Activated CD4-positive, alpha-beta T cell treated with anti-CD3 and anti-CD28 coated beads, Interleukin-2, amount 50 U/mL, for 48 hours (primary cell): ENCODE data around the gene NHSL1.
A peak's percentile ranks its signal among the peaks of the same experiment; 100 is the strongest.

Experiments
- DNase-seq, 2 experiments: peaks; one replicate each; pipeline ENCODE4 v3.0.0-alpha.2; 2020

Gene NHSL1

GRCh38 chr6:138424004-138424904 lies 75.0 kb downstream of the NHSL1 start:
- no peak for DNase-seq

- DNase-seq, result no peak
Observed at GRCh38 chr6:138422861-138423260, 76.4 kb downstream of the NHSL1 start.

- DNase-seq, result no peak
Observed at GRCh38 chr6:138421608-138422007, 77.7 kb downstream of the NHSL1 start.

GRCh38 chr6:138421089-138421488 lies 78.2 kb downstream of the NHSL1 start:
- no peak for DNase-seq

- DNase-seq, result no peak
Observed at GRCh38 chr6:138420356-138420755, 78.9 kb downstream of the NHSL1 start.

- DNase-seq, result no peak
Observed at GRCh38 chr6:138419766-138420165, 79.5 kb downstream of the NHSL1 start.

GRCh38 chr6:138418118-138418742 lies 81.1 kb downstream of the NHSL1 start:
- DNase-seq, result no peak

- no peak for DNase-seq
Observed at GRCh38 chr6:138417493-138418117, 81.7 kb downstream of the NHSL1 start.

GRCh38 chr6:138416206-138416605 lies 83.1 kb downstream of the NHSL1 start:
- no peak for DNase-seq

GRCh38 chr6:138415125-138415524 lies 84.2 kb downstream of the NHSL1 start:
- no peak for DNase-seq

- DNase-seq, result peak; percentile 8 to 21
Observed at GRCh38 chr6:138410972-138411880, 88.1 kb downstream of the NHSL1 start.

- no peak for DNase-seq
Observed at GRCh38 chr6:138410048-138410735, 89.1 kb downstream of the NHSL1 start.

GRCh38 chr6:138406443-138406842 lies 92.9 kb downstream of the NHSL1 start:
- no peak for DNase-seq

GRCh38 chr6:138405816-138406413 lies 93.4 kb downstream of the NHSL1 start:
- DNase-seq, result no peak

- peak; percentile 26 to 43 for DNase-seq
Observed at GRCh38 chr6:138404666-138405337, 94.5 kb downstream of the NHSL1 start.

GRCh38 chr6:138403801-138404665 lies 95.3 kb downstream of the NHSL1 start, which contains the start of gene HEBP2:
Gene HEBP2, plus strand, starts transcription at chr6:138404223. Its CDS starts 273 bp downstream, at chr6:138404496.
- peak; percentile 95 to 97 for DNase-seq

GRCh38 chr6:138403324-138403800 lies 95.9 kb downstream of the NHSL1 start:
- peak; percentile 23 to 49 for DNase-seq

- no peak for DNase-seq
Observed at GRCh38 chr6:138402838-138403187, 96.5 kb downstream of the NHSL1 start.

GRCh38 chr6:138401960-138402837 lies 97.1 kb downstream of the NHSL1 start:
- DNase-seq, result no peak
